ENCODE results near the gene EMC6.

The EMC6 gene

DNA sequence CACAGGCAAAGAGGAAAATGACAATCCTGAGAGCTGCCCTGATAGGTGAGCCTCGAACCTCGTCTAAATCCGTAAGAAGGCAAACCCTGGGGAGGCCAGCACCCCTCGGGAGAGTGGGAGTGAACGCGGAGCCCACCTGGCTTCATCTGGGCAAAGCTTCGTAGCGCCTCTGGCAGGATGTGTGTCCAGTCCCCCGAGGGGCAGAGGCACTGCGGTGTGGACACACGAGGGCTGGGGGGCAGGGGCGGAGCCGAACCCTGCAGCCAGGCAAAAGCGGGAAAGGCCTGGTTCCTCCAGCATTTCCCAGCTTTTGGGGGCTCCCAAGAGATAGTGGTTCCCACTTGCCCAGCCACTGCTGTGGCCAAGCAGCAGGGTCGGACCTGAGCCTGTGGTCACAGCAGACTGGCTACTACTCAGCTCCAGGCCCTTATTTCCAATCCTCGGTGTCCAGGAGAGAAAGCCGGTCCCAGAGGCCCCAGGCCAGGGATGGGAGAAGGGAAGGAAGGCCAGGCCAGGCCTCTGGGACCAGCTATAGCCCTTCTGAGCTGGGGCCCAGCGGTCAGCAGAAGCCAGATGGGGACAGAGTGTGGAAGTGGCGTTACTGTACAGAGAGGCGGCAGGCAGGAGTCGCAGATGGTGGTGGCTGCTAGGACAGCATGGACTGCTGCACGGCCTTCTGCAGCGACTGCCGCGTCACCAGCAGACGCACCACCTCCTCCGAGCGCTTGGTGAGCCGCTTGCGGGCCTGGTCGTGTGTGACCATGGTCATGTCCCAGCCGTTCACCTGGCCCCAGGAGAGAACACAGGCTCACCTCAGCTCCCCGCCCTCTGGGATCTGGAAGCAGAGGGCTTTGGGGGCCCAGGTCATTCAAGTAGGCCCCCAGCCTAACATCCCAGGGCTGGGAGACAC lies 5.3 kb upstream of the EMC6 start:
- no peak for DNase-seq (ENCODE audit: extremely low read depth, low read depth)
- TF ChIP-seq, protein P1, sequence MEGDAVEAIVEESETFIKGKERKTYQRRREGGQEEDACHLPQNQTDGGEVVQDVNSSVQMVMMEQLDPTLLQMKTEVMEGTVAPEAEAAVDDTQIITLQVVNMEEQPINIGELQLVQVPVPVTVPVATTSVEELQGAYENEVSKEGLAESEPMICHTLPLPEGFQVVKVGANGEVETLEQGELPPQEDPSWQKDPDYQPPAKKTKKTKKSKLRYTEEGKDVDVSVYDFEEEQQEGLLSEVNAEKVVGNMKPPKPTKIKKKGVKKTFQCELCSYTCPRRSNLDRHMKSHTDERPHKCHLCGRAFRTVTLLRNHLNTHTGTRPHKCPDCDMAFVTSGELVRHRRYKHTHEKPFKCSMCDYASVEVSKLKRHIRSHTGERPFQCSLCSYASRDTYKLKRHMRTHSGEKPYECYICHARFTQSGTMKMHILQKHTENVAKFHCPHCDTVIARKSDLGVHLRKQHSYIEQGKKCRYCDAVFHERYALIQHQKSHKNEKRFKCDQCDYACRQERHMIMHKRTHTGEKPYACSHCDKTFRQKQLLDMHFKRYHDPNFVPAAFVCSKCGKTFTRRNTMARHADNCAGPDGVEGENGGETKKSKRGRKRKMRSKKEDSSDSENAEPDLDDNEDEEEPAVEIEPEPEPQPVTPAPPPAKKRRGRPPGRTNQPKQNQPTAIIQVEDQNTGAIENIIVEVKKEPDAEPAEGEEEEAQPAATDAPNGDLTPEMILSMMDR (IDR thresholded peaks at IDR 0.05; ENCODE audit: low read depth, low read length), result no peak

DNA sequence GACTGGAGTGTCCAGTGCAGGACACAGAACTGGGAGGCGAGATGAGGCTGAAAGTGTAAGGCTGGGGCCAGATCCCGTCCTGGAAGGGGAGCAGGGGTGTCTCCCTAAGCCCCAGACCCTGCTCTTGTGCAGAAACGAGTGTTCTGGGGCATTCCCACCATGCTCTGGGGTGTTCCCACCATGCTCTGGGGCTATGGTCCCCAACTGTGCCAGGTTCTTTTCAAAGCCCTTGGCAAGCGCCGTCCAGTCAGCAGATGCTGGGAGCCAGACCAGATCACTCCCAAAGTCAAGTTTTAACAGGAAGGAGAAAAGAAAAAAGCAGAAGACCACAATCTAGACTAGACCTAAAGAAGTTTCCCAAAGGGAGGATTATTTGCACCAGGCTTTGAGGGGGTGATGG lies 2.8 kb upstream of the EMC6 start:
- TF ChIP-seq, protein P1 (IDR thresholded peaks at IDR 0.05; ENCODE audit: low read depth, low read length), result no peak
- no peak for DNase-seq (ENCODE audit: extremely low read depth, low read depth)

DNA sequence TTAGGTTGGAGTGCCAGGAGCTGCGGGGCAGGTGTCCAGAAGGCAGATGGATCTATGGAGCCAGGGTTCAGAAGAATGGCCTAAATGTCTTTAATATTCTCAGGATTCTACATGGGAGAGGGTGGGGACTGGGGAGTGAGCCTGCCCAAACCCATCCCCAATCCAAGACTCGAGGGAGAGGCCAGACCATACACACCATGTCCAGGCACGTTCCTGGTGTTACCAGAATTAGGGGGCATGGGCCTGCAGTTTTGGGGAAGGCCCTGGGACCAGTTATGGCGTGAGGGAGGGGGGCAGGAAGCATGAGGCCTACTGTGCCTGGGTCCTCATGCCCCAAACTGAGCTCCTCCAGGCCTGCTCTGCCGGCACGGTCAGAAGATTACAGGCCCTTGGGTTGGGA lies 2.1 kb upstream of the EMC6 start:
- TF ChIP-seq, protein P1 (IDR thresholded peaks at IDR 0.05; ENCODE audit: low read depth, low read length), result no peak
- DNase-seq (ENCODE audit: extremely low read depth, low read depth), result no peak

DNA sequence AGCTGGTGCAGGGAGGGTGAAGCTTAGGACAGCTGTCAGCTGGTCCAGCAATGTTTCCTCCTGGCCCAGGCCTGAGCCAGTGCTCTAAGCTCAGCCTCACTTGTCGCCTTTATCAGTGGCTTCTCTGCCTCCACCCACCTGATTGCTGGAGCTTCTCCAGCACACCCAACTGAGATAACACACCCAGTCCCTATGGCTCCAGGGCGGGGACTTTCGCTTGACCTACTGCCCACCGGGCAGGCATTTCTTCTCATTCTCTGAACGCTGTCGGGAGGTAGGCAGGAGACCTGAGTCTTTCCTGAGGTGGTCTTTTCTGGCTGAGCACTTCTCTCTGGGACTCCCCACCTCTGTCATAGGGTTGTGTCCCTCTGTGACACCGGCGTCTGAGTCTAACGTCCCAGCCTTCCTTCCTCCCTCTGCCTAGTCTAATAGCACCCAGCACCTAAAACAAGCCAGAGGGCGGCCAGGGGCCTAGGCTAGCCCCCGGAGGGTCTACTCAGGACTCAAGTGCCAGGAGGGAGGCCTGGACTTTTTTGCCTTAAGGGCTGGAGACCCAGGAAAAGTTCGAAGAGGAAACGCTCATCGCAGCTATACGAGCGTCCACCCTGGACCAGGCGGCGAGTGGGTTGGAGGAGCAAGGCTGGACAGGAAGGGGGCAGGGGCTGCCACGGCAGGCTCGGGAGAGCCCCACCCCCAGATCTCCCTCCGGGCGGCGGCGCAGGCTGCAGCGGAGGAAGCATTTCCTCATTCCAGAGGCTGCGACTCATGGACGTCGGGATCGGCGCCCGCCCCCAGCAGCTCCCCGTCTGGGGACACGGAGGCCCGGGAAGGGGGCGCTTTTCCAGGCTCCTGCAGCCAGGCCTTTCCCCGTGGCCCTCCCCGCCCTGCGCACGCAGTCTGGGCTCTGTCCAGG lies 990 bp upstream of the EMC6 start:
- TF ChIP-seq, protein P1 (IDR thresholded peaks at IDR 0.05; ENCODE audit: low read depth, low read length), result no peak
- peak; percentile 79 for DNase-seq (ENCODE audit: extremely low read depth, low read depth)

GRCh38 chr17:3669085-3669347 lies 404 bp downstream of the EMC6 start:
- TF ChIP-seq, protein P1 (IDR thresholded peaks at IDR 0.05; ENCODE audit: low read depth, low read length), result no peak
- DNase-seq (ENCODE audit: extremely low read depth, low read depth), result no peak

- no peak for DNase-seq (ENCODE audit: extremely low read depth, low read depth)
Observed at GRCh38 chr17:3669548-3669947, 936 bp downstream of the EMC6 start.

More at GRCh38 chr17:3669548-3669947, 936 bp downstream of the EMC6 start:
- TF ChIP-seq, protein P1 (IDR thresholded peaks at IDR 0.05; ENCODE audit: low read depth, low read length), result no peak
